Loucy (cell line): Measurements from ENCODE around the gene NRG2.

Experiments used
- H2AFZ ChIP-seq: fragments of 200-600 bp; sonication (generic); 2 replicates; pipeline ENCODE4 v1.6.0; 2016; ENCODE audit warnings: antibody characterized with exemption, mild to moderate bottlenecking, low read length, moderate library complexity
- H3F3A ChIP-seq: fragments of 200-600 bp; 2 replicates; pipeline ENCODE4 v1.6.0; 2016; ENCODE audit warnings: antibody characterized with exemption, low read depth, mild to moderate bottlenecking
- H3K27me3 ChIP-seq: fragments of 200-600 bp; sonication (generic); 2 replicates; pipeline ENCODE4 v1.6.1; 2014; ENCODE audit warnings: low read length, mild to moderate bottlenecking; ENCODE audit not compliant: insufficient read depth, poor library complexity, severe bottlenecking
- H3K36me3 ChIP-seq: fragments of 200-600 bp; sonication (generic); 2 replicates; pipeline ENCODE4 v1.6.1; 2016; ENCODE audit warnings: low read length; ENCODE audit not compliant: insufficient read depth
- H3K4me1 ChIP-seq: fragments of 200-600 bp; sonication (generic); 2 replicates; pipeline ENCODE4 v1.5.1; 2014; ENCODE audit warnings: low read length, mild to moderate bottlenecking; ENCODE audit not compliant: insufficient read depth, poor library complexity, severe bottlenecking
- H3K4me2 ChIP-seq: fragments of 200-600 bp; sonication (generic); 2 replicates; pipeline ENCODE4 v1.6.0; 2014; ENCODE audit warnings: antibody characterized with exemption, low read length, low read depth, mild to moderate bottlenecking; ENCODE audit not compliant: poor library complexity, severe bottlenecking
- H3K4me3 ChIP-seq: fragments of 200-600 bp; sonication (generic); 2 replicates; pipeline ENCODE4 v1.5.1; 2014; ENCODE audit warnings: low read length, mild to moderate bottlenecking, mixed read lengths; ENCODE audit not compliant: poor library complexity, severe bottlenecking
- H3K79me2 ChIP-seq: fragments of 200-600 bp; sonication (generic); 2 replicates; pipeline ENCODE4 v1.6.1; 2014; ENCODE audit warnings: low read length; ENCODE audit not compliant: insufficient read depth
- H3K9ac ChIP-seq: fragments of 200-600 bp; sonication (generic); 2 replicates; pipeline ENCODE4 v1.6.0; 2014; ENCODE audit warnings: mild to moderate bottlenecking, low read depth, low read length, moderate library complexity; ENCODE audit not compliant: poor library complexity, severe bottlenecking
- H3K9me2 ChIP-seq: fragments of 200-600 bp; sonication (generic); replicated peaks from 2 replicates; pipeline ENCODE4 v1.6.1; 2016; ENCODE audit warnings: low read depth, low read length, mixed read lengths
- H3K9me3 ChIP-seq: fragments of 200-600 bp; sonication (generic); 2 replicates; pipeline ENCODE4 v1.6.1; 2014; ENCODE audit warnings: mild to moderate bottlenecking, antibody characterized with exemption, low read length, low read depth; ENCODE audit not compliant: insufficient read depth
- H4K20me1 ChIP-seq: fragments of 200-600 bp; sonication (generic); 2 replicates; pipeline ENCODE4 v1.6.0; 2014; ENCODE audit warnings: antibody characterized with exemption, low read length, mild to moderate bottlenecking; ENCODE audit not compliant: insufficient read depth, poor library complexity, severe bottlenecking
- EZH2phosphoT487 ChIP-seq: fragments of 200-600 bp; IDR thresholded peaks from 2 replicates; pipeline ENCODE4 v1.6.1; 2018; ENCODE audit warnings: antibody characterized with exemption, mild to moderate bottlenecking, moderate library complexity, borderline replicate concordance
- TF ChIP-seq, protein P1 (sequence below): fragments of 200-600 bp; sonication (generic); conservative IDR thresholded peaks from 2 replicates; pipeline ENCODE4 v1.5.1; 2014; ENCODE audit warnings: mild to moderate bottlenecking, antibody characterized with exemption, low read length

NRG2 gene

GRCh38 chr5:139912804-139913203 is 130.3 kb downstream of the NRG2 start:
- H3K9ac ChIP-seq, result no peak overlapping the region
- no peaks in the 10 kb centered on the region for H3K9me2 ChIP-seq
- TF ChIP-seq EZH2phosphoT487, result no peak
- TF ChIP-seq, protein P1, sequence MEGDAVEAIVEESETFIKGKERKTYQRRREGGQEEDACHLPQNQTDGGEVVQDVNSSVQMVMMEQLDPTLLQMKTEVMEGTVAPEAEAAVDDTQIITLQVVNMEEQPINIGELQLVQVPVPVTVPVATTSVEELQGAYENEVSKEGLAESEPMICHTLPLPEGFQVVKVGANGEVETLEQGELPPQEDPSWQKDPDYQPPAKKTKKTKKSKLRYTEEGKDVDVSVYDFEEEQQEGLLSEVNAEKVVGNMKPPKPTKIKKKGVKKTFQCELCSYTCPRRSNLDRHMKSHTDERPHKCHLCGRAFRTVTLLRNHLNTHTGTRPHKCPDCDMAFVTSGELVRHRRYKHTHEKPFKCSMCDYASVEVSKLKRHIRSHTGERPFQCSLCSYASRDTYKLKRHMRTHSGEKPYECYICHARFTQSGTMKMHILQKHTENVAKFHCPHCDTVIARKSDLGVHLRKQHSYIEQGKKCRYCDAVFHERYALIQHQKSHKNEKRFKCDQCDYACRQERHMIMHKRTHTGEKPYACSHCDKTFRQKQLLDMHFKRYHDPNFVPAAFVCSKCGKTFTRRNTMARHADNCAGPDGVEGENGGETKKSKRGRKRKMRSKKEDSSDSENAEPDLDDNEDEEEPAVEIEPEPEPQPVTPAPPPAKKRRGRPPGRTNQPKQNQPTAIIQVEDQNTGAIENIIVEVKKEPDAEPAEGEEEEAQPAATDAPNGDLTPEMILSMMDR, result no peak
- H3K4me2 ChIP-seq, result no peak overlapping the region
- H4K20me1 ChIP-seq, result no peaks in the 10 kb centered on the region
- H3K27me3 ChIP-seq, result no peaks in the 10 kb centered on the region
- H3K4me1 ChIP-seq, result no peaks in the 10 kb centered on the region
- H3K4me3 ChIP-seq, result no peak overlapping the region
- no peaks in the 10 kb centered on the region for H3K9me3 ChIP-seq
- H2AFZ ChIP-seq, result no peak overlapping the region
- H3K36me3 ChIP-seq, result no peaks in the 10 kb centered on the region
- H3F3A ChIP-seq, result no peaks in the 10 kb centered on the region
- no peaks in the 10 kb centered on the region for H3K79me2 ChIP-seq

DNA sequence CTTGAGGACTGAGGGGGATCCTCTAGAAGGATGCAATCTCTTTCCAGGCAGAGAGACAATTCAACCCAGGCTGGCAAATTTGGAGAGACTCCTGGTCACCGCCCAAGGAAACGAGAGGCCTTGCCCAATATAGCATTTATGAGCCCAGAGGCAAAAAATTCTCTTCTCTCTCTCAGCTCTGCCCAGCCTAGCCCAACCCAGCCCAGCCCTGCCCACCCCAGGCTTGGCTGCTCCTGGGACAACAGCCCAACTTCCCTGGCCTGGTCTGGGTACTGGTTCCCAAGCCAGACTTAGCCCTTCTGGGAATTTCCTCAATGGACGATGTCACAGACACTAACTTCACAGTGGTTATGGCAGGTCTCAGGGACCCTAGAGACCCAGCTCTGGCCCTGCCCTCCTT is 130.9 kb downstream of the NRG2 start:
- Histone ChIP-seq H3K9ac (no peak overlapping the region), H3K36me3 (no peaks in the 10 kb centered on the region), H3K9me2 (no peaks in the 10 kb centered on the region), H2AFZ (no peak overlapping the region), H4K20me1 (no peaks in the 10 kb centered on the region), H3F3A (no peaks in the 10 kb centered on the region), H3K27me3 (no peaks in the 10 kb centered on the region), H3K4me1 (no peaks in the 10 kb centered on the region), H3K9me3 (no peaks in the 10 kb centered on the region), H3K79me2 (no peaks in the 10 kb centered on the region), H3K4me2 (no peak overlapping the region), H3K4me3 (no peak overlapping the region)
- TF ChIP-seq EZH2phosphoT487, result no peak
- TF ChIP-seq, protein P1, result no peak

DNA sequence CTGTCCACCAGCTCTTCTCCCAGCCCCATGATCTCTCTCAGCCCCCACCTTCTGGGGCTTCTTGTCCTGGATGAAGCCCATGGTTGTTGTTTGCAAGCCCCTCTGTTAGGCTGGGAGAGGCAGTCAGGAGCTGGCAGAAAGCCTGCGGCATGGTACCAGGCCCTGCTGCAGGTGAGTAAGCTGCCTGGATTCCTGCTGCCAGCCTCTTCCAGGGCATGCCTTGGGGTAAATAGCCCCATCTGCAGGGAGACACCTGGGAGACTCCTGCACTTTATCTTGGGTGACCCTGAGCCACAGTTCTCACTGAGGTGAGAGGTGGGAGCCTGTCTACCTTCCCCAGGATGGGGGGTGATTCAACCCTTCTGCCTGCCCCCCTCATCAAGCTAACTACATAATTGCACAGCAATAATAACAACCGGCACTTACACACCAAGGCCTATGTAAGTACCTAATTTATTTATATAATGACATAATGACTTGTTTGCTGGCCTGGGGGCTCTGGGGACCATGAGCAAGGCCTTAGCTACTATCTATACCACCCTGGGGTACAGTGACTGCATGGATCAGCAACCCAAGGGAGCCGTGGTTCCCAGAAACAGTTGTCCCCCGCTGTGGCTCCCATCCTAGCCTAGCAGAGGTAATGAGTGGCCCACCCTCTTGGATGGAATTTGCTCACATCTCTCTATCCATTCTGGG is 131.5 kb downstream of the NRG2 start:
- Histone ChIP-seq H3K9me2 (no peaks in the 10 kb centered on the region), H3K36me3 (no peaks in the 10 kb centered on the region), H3K79me2 (no peaks in the 10 kb centered on the region), H3K4me3 (no peak overlapping the region), H4K20me1 (no peaks in the 10 kb centered on the region), H3K27me3 (no peaks in the 10 kb centered on the region), H3K4me1 (no peaks in the 10 kb centered on the region), H3K9ac (no peak overlapping the region), H2AFZ (no peak overlapping the region), H3F3A (no peaks in the 10 kb centered on the region), H3K4me2 (no peak overlapping the region), H3K9me3 (no peaks in the 10 kb centered on the region)
- no peak for TF ChIP-seq EZH2phosphoT487
- TF ChIP-seq, protein P1, result no peak
